ENCODE results near the gene SLC22A23.

SLC22A23 gene

GRCh38 chr6:3239110-3239830 lies 217.6 kb downstream of the SLC22A23 start:
- intact Hi-C loops (cut with micrococcal nuclease) = no loop called here
- H3K4me3 Mint-ChIP-seq = no peak overlapping the region
- no peaks in the 10 kb centered on the region for H3K9me3 Mint-ChIP-seq
- H3K36me3 Mint-ChIP-seq (ENCODE audit: low read depth) = no peaks in the 10 kb centered on the region
- peaks cover 71% of the 10 kb centered on the region for H3K27me3 Mint-ChIP-seq
- peaks cover 13% of the 10 kb centered on the region for H3K4me1 Mint-ChIP-seq (ENCODE audit: low read depth)
- H3K27ac Mint-ChIP-seq = no peak overlapping the region

GRCh38 chr6:3237761-3238662 lies 218.8 kb downstream of the SLC22A23 start:
- Mint-ChIP-seq H3K4me1 (ENCODE audit: low read depth) (peaks cover 15% of the 10 kb centered on the region), H3K36me3 (ENCODE audit: low read depth) (no peaks in the 10 kb centered on the region), H3K27me3 (peaks cover 70% of the 10 kb centered on the region), H3K4me3 (no peak overlapping the region), H3K27ac (no peak overlapping the region), H3K9me3 (no peaks in the 10 kb centered on the region)
- intact Hi-C loops (cut with micrococcal nuclease) = no loop called here

- Mint-ChIP-seq H3K27ac (no peak overlapping the region), H3K36me3 (ENCODE audit: low read depth) (no peaks in the 10 kb centered on the region), H3K9me3 (no peaks in the 10 kb centered on the region), H3K4me3 (no peak overlapping the region), H3K27me3 (peaks cover 80% of the 10 kb centered on the region), H3K4me1 (ENCODE audit: low read depth) (peaks cover 25% of the 10 kb centered on the region)
- intact Hi-C loops (cut with micrococcal nuclease) = no loop called here
Observed at GRCh38 chr6:3236005-3236404, 220.8 kb downstream of the SLC22A23 start.

DNA sequence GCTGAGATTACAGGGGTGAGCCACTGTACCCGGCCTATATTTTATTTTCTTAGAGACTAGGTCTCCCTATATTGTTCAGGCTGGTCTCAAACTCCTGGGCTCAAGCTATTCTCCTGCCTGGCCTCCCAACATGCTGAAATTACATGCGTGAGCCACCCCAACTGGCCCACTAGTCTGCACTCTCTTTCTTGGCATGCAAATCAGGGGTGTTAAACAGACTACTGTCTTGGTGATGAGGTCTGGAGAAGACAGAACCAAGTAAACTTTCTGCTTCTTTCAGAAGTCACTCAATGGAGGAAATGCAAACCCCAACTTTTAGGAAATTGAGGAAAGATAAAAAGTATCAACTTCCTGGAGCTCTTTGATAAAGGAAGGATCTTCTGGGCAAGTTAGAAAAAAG lies 221.4 kb downstream of the SLC22A23 start:
- Mint-ChIP-seq H3K9me3 (no peaks in the 10 kb centered on the region), H3K4me1 (ENCODE audit: low read depth) (peaks cover 28% of the 10 kb centered on the region), H3K27ac (no peak overlapping the region), H3K36me3 (ENCODE audit: low read depth) (no peaks in the 10 kb centered on the region), H3K27me3 (peaks cover 83% of the 10 kb centered on the region), H3K4me3 (no peak overlapping the region)
- intact Hi-C loops (cut with micrococcal nuclease) = no loop called here

GRCh38 chr6:3233904-3234303 lies 222.9 kb downstream of the SLC22A23 start:
- H3K27me3 Mint-ChIP-seq = peaks cover 92% of the 10 kb centered on the region
- peaks cover 39% of the 10 kb centered on the region for H3K4me1 Mint-ChIP-seq (ENCODE audit: low read depth)
- H3K27ac Mint-ChIP-seq = no peak overlapping the region
- H3K36me3 Mint-ChIP-seq (ENCODE audit: low read depth) = no peaks in the 10 kb centered on the region
- no peak overlapping the region for H3K4me3 Mint-ChIP-seq
- intact Hi-C loops (cut with micrococcal nuclease) = no loop called here
- no peaks in the 10 kb centered on the region for H3K9me3 Mint-ChIP-seq

- Mint-ChIP-seq H3K27ac (no peak overlapping the region), H3K9me3 (no peaks in the 10 kb centered on the region), H3K4me3 (no peak overlapping the region), H3K27me3 (peaks cover 92% of the 10 kb centered on the region), H3K36me3 (ENCODE audit: low read depth) (no peaks in the 10 kb centered on the region), H3K4me1 (ENCODE audit: low read depth) (peaks cover 45% of the 10 kb centered on the region)
- intact Hi-C loops (cut with micrococcal nuclease) = no loop called here
Observed at GRCh38 chr6:3233321-3233720, 223.5 kb downstream of the SLC22A23 start.

DNA sequence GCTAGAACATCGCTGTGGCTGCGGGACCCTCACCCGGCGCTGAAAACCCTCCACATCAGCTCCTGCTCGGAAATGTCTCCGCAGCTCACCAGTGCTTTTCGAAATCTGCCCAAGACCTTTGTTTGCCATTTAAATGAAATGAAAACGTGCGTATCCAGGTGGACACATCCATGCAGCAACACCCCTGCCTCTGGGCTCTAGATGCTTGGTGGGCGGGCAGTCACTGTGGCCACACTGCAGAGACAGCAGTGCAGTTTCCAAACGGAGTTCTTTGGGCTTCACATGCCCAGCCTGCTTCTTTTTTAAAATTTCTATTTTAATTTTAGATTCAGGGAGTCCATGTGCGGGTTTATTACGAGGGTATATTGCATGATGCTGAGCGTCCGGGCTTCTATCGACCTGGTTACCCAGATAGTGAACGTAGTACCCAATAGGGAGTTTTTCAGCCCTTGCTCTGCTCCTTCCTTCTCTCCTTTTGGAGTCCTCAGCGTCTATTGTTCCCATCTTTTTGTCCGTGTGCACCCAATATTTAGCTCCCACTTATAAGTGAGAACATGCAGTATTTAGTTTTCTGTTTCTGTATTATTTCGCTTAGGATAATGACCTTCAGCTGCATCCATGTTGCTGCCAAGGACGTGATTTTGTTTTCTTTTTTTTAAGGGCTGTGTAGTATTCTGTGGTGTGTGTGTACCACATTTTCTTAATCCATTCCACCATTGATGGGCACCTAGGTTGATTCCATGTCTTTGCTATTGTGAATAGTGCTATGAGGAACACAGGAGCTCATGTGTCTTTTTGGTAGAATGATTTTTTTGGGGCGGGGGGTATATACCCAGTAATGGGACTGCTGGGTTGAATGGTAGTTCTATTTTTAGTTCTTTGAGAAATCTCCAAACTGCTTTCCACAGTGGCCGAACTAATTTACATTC lies 224.6 kb downstream of the SLC22A23 start:
- Mint-ChIP-seq H3K27me3 (peaks cover 92% of the 10 kb centered on the region), H3K4me1 (ENCODE audit: low read depth) (peaks cover 46% of the 10 kb centered on the region), H3K27ac (no peak overlapping the region), H3K9me3 (no peaks in the 10 kb centered on the region), H3K36me3 (ENCODE audit: low read depth) (no peaks in the 10 kb centered on the region), H3K4me3 (no peak overlapping the region)
- intact Hi-C loops (cut with micrococcal nuclease) = no loop called here

DNA sequence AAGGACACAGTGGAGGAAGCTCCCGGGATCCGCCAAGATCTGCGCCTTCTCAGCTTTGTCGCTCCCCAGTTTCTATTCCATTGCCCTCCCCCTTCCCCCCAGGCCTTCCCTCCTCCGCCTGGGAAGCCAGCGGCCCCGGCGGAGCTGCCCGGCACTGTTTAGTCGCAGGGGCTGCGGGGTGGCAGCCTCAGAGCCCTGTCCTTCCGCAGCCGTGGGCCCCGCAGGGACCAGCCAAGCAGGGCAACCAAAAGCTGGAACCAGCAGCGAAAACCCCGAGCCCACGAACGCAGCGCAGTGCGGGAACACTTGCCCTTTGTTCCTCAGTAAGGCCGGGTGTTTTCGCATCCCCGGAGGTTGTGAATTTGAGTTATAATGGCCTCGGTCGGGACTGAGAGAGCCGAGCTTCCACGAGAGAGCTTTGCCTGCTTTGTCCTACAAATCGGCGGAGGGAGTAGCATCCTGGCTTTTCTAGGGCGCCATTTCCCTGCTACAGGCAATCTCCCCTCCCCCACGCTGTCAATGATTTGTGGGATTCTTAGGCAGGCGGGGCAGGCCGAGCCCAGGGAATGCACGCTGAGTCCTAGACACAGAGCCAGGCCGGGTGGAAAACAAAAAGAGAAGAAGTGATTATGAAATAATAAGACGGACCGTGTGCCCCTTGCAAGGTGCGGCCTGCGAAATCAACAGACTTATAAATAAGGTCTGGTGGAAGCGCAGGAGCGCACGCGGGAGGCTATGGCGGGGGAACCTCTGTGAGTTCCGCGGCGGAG lies 225.4 kb downstream of the SLC22A23 start:
- H3K36me3 Mint-ChIP-seq (ENCODE audit: low read depth) = no peaks in the 10 kb centered on the region
- H3K27me3 Mint-ChIP-seq = peaks cover 92% of the 10 kb centered on the region
- intact Hi-C loops (cut with micrococcal nuclease) = no loop called here
- H3K9me3 Mint-ChIP-seq = no peaks in the 10 kb centered on the region
- H3K4me3 Mint-ChIP-seq = peak overlapping the region; percentile 48
- H3K27ac Mint-ChIP-seq = peak overlapping the region; percentile 14
- H3K4me1 Mint-ChIP-seq (ENCODE audit: low read depth) = peaks cover 55% of the 10 kb centered on the region

GRCh38 chr6:3230900-3231246 lies 226.0 kb downstream of the SLC22A23 start:
- H3K9me3 Mint-ChIP-seq = no peaks in the 10 kb centered on the region
- no peak overlapping the region for H3K27ac Mint-ChIP-seq
- H3K4me3 Mint-ChIP-seq = peak overlapping the region; percentile 48
- no peaks in the 10 kb centered on the region for H3K36me3 Mint-ChIP-seq (ENCODE audit: low read depth)
- intact Hi-C loops (cut with micrococcal nuclease) = no loop called here
- H3K27me3 Mint-ChIP-seq = peaks cover 93% of the 10 kb centered on the region
- H3K4me1 Mint-ChIP-seq (ENCODE audit: low read depth) = peaks cover 55% of the 10 kb centered on the region

DNA sequence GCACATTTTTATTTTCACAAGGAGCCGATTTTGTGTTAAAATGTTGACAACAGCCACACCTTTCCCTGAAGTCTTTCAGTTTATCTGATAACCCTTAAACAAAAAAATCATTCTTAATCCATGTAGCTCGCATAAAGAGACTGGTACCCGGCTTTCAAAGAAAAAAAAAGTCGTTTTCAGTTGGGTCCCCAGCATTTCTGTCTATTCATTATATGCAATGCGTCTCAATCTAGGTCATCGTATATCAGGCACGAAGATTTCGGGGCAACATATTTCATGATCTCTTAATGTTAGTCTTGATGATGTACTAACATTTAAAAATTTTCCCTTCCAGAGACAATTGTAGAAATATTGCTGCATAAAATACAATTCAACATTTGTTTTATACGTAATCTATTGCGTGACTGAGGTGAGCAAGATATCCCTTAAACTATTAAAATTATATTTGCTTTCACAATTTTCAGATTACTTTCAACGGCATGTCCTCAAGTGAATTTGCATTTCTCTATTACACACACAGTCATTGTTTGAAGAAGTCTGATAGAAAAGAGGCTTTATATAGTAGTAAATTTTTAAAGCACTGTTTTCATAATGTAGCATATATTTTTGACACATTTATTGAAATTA lies 226.5 kb downstream of the SLC22A23 start:
- intact Hi-C loops (cut with micrococcal nuclease) = no loop called here
- Mint-ChIP-seq H3K9me3 (no peaks in the 10 kb centered on the region), H3K27ac (no peak overlapping the region), H3K4me1 (ENCODE audit: low read depth) (peaks cover 55% of the 10 kb centered on the region), H3K27me3 (peaks cover 95% of the 10 kb centered on the region), H3K4me3 (no peak overlapping the region), H3K36me3 (ENCODE audit: low read depth) (no peaks in the 10 kb centered on the region)

- H3K27ac Mint-ChIP-seq = no peak overlapping the region
- peaks cover 95% of the 10 kb centered on the region for H3K27me3 Mint-ChIP-seq
- no peak overlapping the region for H3K4me3 Mint-ChIP-seq
- intact Hi-C loops (cut with micrococcal nuclease) = no loop called here
- H3K4me1 Mint-ChIP-seq (ENCODE audit: low read depth) = peaks cover 55% of the 10 kb centered on the region
- no peaks in the 10 kb centered on the region for H3K9me3 Mint-ChIP-seq
- H3K36me3 Mint-ChIP-seq (ENCODE audit: low read depth) = no peaks in the 10 kb centered on the region
Observed at GRCh38 chr6:3229566-3230178, 227.2 kb downstream of the SLC22A23 start.

GRCh38 chr6:3228771-3229565 lies 227.9 kb downstream of the SLC22A23 start:
- Mint-ChIP-seq H3K36me3 (ENCODE audit: low read depth) (no peaks in the 10 kb centered on the region), H3K9me3 (no peaks in the 10 kb centered on the region), H3K27ac (no peak overlapping the region), H3K27me3 (peaks cover 94% of the 10 kb centered on the region), H3K4me3 (peak overlapping the region; percentile 39), H3K4me1 (ENCODE audit: low read depth) (peaks cover 49% of the 10 kb centered on the region)
- intact Hi-C loops (cut with micrococcal nuclease) = no loop called here
